Fibroblast of skin of abdomen (primary cell): ENCODE data around the gene FCHSD2.
"Not testable (repeated sequence)": the region's sequence is repeated elsewhere in the genome, so short reads cannot be mapped to it uniquely, and the experiment has no call there.

Experiments
- DNase-seq: peaks from one replicate; pipeline ENCODE4 v3.0.0-alpha.2; 2013

FCHSD2 gene

GRCh38 chr11:73151416-73151815 lies 9.3 kb upstream of the FCHSD2 start:
- no peak for DNase-seq

GRCh38 chr11:73149105-73149504 lies 7.0 kb upstream of the FCHSD2 start:
- no peak for DNase-seq

DNA sequence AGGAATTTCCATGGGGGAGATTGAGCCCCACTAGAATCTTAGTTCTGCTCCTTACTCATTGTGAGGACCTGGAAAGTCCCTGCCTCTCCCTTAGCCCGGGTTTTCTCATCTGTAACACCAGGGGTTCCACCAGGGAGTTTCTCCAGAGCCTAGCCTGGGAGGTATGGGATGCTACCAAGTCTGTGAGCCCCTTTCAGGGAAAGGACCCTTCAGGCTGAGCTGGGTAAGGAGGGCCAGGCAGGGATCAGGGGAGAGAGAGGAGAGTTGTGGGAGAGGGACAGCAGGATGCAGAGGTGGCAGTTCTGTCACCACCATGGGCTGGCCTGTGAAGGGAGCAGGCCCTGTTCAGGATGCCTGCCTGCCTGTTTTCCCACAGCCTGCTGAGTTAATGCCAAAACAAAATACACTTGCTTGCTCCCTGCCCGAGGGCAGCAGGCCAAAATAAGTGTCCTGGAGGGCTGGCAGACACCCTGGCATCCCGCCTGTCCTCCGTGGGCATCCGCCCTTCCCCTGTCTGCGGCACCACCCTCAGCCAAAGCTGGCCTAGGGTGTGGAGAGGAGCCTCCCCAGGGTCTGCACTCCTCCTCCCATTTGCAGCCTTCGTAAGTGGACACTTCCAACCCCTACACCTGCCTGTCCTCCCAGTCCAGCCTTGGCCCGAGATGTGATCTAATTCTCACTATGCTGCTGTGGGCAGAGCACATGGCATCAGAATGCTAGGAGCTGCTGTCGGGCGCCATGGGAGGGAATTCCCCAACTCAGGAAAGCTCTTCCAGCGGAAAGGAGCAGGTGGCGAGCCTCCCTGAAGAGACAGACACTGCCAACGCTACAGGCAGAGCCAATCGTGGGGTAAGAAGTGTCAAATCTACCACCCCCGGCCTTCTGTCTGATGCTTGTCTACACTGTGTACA lies 5.9 kb upstream of the FCHSD2 start:
- DNase-seq: no peak

DNA sequence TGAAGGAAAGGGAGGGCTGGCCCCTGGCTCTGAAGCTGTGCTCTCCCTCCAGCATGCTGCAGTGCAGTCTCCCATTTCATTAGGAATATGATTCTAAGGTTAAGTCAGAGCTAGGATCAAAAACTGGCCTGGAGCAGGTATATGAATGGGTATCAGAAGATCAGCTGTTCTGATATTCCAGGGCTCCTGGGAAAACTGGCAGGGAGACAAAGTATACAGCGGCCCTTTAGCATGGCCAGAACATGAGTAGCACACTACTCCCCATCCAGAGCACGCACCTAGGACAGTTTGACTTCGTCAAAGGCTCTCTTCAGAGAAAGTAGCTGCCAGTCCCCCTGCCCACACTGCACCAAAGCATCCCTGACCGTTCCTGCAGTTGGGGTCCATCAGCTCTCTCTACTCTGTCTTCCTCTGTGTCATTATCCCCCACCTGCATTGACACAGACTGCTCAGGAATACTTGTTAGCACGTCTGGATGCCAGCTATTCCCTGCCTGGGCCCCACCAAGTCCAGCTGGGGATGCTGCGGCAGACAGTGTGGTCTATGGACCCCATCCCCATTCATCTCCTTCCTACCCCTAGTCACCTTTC lies 4.0 kb upstream of the FCHSD2 start:
- DNase-seq: no peak

GRCh38 chr11:73143126-73143838 lies 1.2 kb upstream of the FCHSD2 start:
- DNase-seq: no peak

DNA sequence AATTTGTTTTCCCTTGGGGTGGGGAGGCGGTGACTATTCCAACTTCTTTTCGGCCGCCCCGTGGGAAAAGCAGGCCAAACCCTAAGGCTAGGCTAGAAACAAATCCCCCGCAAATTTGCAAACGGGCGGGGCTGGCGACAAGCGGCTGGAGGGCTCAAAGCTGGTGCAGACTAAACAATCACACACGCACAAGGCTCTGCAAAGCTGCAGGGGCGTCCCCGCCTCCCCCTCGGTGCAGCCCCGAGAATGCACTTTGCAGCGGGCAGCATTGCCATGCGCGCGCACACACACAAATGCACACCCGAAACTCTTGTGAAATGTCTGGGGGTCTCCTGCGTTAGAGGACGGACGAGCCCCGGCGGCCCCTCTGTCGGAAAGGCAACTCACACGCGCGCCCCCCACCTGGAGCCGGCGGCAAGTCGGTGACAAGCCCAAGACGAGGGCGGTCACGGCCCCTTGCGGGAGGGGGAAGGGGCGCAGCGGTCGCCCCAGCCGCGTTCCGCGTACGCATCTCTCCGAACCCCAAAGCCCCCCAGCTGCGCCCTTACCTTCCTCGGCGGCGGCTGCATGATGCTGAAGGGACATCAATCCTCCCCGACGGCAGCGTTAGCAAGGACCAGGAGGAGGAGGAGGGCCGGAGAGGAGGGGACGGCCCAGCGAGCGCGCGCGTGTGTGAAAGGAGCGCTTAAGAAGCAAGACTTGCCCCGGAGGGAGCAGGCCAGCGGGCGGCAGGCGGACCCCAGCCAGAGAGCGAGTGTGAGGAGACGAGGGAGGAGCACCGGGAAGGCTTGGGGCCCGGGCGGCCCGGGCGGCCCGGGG lies 600 bp downstream of the FCHSD2 start:
- DNase-seq: peak; percentile 70

DNA sequence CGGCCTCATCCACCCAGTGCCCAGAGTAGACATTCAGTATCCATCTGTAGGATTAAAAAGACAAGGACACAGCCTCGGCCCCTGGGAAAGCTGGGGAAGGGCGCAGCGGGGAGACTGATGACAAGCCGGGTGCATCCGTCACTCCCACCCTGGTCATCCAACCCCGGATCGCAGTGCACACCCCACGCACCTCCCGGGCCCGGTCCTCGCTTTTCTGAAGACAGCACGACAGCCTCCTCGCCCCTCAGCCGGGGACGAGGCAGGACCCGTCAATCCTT lies 1.1 kb downstream of the FCHSD2 start:
- no peak for DNase-seq

DNA sequence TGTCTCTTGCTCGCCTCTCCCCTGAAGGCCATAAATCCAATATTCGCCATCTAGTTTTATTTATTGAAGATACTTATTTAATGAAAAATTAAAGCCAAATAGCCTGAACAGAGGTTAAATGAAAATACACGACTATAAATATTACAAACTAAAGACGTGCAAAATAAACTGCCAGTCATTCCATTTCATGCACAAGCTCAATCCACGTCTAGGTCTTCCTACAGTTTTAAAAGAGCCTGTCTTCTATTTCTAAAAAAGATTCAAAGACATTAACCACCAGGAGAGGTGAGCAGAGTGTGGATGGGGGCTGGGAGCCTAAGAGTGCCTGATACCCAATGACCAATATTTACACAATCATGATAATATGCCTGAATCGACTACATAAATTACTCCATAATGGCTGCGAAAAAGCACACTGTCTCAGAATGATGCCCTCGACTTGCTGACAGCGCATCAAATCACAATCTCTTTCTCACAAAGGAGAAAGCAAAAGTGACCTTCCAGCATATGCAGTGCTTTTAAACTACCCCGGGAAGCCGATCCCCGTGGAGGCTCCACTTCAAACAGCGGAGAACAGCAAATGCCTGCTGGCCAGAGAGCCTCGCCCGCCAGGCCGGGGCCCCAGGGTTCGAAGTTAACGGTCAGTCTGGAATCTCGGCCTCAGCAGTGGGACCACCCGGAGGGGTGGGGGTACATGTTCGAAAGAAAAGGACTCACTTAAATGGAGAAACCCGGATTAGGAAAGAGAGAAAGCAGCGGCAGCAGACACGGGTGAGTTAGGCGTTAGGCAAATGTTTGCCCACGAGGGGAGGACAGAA lies 1.7 kb downstream of the FCHSD2 start:
- DNase-seq: no peak

DNA sequence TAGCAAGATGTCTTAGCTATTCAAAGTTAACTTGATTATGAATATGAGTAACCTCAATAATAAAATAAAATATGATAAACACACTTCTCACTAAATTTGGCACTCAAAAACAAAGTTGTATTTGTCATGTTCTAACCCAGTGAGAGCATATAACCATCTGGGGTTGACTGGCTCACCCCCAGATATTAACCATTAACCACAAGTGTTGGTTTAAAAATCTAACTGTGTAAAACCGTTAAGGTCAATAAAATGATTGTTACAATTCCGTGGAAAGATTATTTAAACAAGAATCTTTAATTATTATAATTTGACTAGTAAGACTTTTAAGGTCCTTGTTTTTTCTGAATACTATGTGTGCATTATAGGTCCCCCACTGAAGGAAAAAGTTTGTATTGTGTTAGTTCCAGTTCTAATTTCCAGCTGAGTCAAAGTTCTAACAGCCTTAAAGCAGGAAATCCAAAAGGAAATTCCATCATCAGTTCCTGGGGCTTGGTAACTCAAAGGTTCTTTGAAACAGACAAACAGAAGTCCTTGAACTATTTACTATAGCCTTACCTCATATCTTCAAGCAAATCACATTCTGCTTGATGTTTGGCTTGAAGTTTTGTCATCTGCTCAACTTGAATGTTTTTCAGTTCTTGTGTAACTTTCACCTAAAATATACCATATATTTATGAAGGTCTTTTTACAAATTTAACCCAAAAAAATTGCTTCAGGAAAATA lies 2.5 kb downstream of the FCHSD2 start:
- no peak for DNase-seq

DNA sequence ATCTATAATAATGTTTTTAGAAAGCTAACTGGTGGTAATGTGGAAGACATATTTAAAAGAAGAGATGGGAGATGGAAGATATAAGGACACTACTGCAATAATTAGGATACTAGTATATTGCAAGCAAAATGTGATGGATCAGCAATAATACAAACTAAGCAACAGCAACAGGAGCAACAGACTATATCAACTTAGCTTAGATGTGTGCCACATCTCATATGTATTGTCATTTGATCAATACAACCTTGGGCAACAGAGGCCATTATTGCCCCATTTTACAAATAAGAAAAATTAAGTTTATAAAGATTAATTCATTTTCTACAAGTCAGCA lies 4.2 kb downstream of the FCHSD2 start:
- DNase-seq: no peak

GRCh38 chr11:73137262-73137943 lies 4.7 kb downstream of the FCHSD2 start:
- DNase-seq: no peak

DNA sequence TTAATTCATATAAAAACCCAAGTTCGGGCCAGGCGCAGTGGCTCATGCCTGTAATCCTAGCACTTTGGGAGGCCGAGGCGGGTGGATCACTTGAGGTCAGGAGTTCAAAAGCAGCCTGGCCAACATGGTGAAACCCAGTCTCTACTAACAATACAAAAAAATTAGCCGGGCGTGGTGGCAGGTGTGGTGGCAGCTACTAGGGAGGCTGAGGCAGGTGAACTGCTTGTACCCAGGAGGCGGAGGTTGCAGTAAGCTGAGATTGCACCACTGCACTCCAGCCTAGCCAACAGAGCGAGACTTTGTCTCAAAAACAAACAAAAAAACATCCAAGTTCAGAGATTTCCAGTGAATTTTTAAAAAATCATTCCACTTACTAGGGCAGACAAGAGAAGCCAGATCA lies 5.4 kb downstream of the FCHSD2 start:
- DNase-seq: not testable (repeated sequence)

GRCh38 chr11:73135346-73136284 lies 6.5 kb downstream of the FCHSD2 start:
- no peak for DNase-seq

DNA sequence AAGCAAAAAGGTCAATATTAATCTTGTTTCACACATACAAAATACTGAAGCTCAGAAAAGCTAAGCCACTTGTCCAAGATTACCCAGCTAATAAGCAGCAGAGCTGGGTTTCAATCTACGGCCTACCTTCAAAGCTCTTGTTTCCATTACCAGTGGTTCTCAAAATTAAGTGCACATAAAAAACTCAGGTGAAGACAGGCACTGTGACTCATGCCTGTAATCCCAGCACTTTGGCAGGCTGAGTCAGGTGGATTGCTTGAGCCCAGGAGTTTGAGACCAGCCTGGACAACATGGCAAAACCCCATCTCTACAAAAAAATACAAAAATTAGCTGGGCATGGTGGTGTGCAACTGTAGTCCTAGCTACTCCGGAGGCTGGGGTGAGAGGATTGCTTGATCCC lies 9.8 kb downstream of the FCHSD2 start:
- DNase-seq: not testable (repeated sequence)

GRCh38 chr11:73130181-73130580 lies 11.9 kb downstream of the FCHSD2 start:
- no peak for DNase-seq

DNA sequence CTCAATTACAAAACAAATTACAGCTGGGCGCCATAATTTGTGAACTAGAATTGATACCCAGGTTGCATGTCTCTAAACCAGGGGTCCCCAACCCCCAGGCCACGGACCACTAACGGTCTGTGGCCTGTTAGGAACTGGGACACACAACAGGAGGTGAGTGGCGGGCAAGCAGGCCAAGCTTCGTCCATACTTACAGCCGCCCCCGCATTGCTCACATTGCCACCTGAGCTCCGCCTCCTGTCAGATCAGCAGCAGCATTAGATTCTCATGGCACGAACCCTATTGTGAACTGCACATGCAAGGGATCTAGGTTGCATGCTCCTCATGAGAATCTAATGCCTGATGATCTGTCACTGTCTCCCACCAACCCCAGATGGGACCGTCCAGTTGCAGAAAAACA lies 12.9 kb downstream of the FCHSD2 start:
- no peak for DNase-seq

DNA sequence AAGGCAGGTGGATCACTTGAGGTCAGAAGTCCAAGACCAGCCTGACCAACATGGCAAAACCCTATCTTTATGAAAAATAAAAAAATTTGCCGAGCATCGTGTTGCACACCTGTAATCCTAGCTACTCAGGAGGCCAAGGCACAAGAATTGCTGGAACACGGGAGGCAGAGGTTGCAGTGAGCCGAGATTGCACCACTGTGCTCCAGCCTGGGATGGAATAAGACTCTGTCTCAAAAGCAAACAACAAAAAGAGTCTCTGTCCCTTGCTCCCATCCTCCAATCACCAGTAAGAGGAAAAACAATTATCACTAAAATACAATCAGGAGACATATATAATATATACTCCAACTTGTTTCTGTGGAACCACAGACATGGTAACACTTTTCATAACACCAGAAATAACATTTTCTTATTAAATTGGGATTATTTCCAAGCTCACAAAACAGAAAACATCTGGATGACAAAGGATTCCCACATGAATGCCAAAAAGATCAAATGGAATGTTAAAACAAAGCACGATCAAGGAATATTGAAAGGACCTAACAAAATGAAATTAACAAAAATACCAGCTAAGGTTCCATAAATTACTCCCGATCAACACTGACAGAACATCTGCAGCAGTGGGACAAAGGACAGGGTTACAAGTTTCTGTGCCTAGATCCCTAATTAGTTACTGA lies 15.2 kb downstream of the FCHSD2 start:
- no peak for DNase-seq

DNA sequence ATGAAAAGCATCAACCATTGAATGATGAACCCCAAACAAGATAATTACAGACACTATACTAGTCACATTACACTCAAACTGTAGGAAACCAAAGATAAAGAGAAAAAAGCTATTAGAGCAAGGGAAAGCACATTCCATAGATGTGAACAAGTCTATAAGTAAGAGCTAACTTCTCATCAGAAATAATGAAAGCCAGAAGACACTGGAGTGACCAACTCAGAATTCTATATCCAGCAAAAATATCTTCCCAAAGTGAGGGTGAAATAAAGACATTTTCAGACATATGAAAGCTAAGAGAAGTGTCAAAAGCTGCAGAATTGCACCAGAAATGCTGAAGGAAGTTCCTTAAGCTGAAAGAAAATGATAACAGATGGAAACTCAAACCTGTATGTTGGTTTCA lies 17.3 kb downstream of the FCHSD2 start:
- DNase-seq: no peak

- not testable (repeated sequence) for DNase-seq
These were observed 18.2 kb downstream of the FCHSD2 start for GRCh38 chr11:73123892-73124291.
